H9 (cell line): ENCODE results near the gene KRTAP1-3. TPM values are rescaled to one million over a fixed set of nuclear protein-coding genes. Genes with fewer than 3 reads are reported as not detected.

Experiments
- DNase-seq: peaks from one replicate; pipeline ENCODE4 v3.0.0-alpha.2; 2017
- H2AFZ ChIP-seq: one replicate; pipeline ENCODE4 v1.6.1; 2013; ENCODE audit warnings: mild to moderate bottlenecking, low read length, control low read depth, moderate library complexity
- H2AK5ac ChIP-seq: 2 replicates; pipeline ENCODE4 v1.6.1; 2013; ENCODE audit warnings: low read length, control low read depth, mixed read lengths; ENCODE audit not compliant: insufficient read length
- H2BK120ac ChIP-seq: one replicate; pipeline ENCODE4 v1.6.1; 2013; ENCODE audit warnings: low read depth, mild to moderate bottlenecking, low read length, control low read depth, inconsistent platforms; ENCODE audit not compliant: poor library complexity, severe bottlenecking
- H2BK12ac ChIP-seq: 2 replicates; pipeline ENCODE4 v1.6.1; 2013; ENCODE audit warnings: low read length, control low read depth, mixed read lengths, low read depth; ENCODE audit not compliant: insufficient read length
- H2BK15ac ChIP-seq: 2 replicates; pipeline ENCODE4 v1.6.1; 2013; ENCODE audit warnings: low read depth, low read length, control low read depth
- H2BK20ac ChIP-seq: one replicate; pipeline ENCODE4 v1.6.1; 2013; ENCODE audit warnings: low read depth, mild to moderate bottlenecking, low read length, control low read depth, inconsistent platforms; ENCODE audit not compliant: poor library complexity, severe bottlenecking
- H2BK5ac ChIP-seq: 2 replicates; pipeline ENCODE4 v1.6.1; 2013; ENCODE audit warnings: low read length, control low read depth, mixed read lengths; ENCODE audit not compliant: insufficient read length
- H3K14ac ChIP-seq: 2 replicates; pipeline ENCODE4 v1.6.1; 2013; ENCODE audit warnings: low read length, control low read depth; ENCODE audit not compliant: insufficient read depth
- H3K18ac ChIP-seq: 2 replicates; pipeline ENCODE4 v1.6.1; 2013; ENCODE audit warnings: low read depth, mild to moderate bottlenecking, mixed read lengths, low read length, control low read depth; ENCODE audit not compliant: insufficient read length
- H3K23ac ChIP-seq: 2 replicates; pipeline ENCODE4 v1.6.1; 2013; ENCODE audit warnings: low read length, control low read depth, mixed read lengths, low read depth; ENCODE audit not compliant: insufficient read length
- H3K23me2 ChIP-seq: 2 replicates; pipeline ENCODE4 v1.6.1; 2013; ENCODE audit warnings: low read depth, mild to moderate bottlenecking, mixed read lengths, low read length, control low read depth; ENCODE audit not compliant: insufficient read length, poor library complexity, severe bottlenecking
- H3K27ac ChIP-seq: 2 replicates; pipeline ENCODE4 v1.5.1; 2013; ENCODE audit warnings: low read length, control low read depth, mixed read lengths, low read depth; ENCODE audit not compliant: insufficient read length
- H3K27me3 ChIP-seq: 2 replicates; pipeline ENCODE4 v1.6.1; 2013; ENCODE audit warnings: low read length, control low read depth, inconsistent platforms; ENCODE audit not compliant: insufficient read depth
- H3K4ac ChIP-seq: 2 replicates; pipeline ENCODE4 v1.6.1; 2013; ENCODE audit warnings: low read depth, mild to moderate bottlenecking, control low read depth, inconsistent platforms, low read length, moderate library complexity
- H3K4me1 ChIP-seq: 2 replicates; pipeline ENCODE4 v1.6.1; 2013; ENCODE audit warnings: low read length, control low read depth, inconsistent platforms; ENCODE audit not compliant: insufficient read depth
- H3K4me2 ChIP-seq: 2 replicates; pipeline ENCODE4 v1.6.1; 2013; ENCODE audit warnings: low read length, control low read depth, mixed read lengths; ENCODE audit not compliant: insufficient read length, insufficient read depth
- H3K56ac ChIP-seq: 2 replicates; pipeline ENCODE4 v1.6.1; 2013; ENCODE audit warnings: low read depth, mild to moderate bottlenecking, mixed read lengths, low read length, control low read depth; ENCODE audit not compliant: insufficient read length
- H3K79me1 ChIP-seq: 2 replicates; pipeline ENCODE4 v1.6.1; 2013; ENCODE audit warnings: low read depth, mild to moderate bottlenecking, moderate library complexity, low read length, control low read depth, inconsistent platforms; ENCODE audit not compliant: insufficient read depth, poor library complexity, severe bottlenecking
- H3K79me2 ChIP-seq: 2 replicates; pipeline ENCODE4 v1.6.1; 2013; ENCODE audit warnings: low read length, control low read depth, inconsistent platforms; ENCODE audit not compliant: insufficient read depth
- H3K9ac ChIP-seq: 2 replicates; pipeline ENCODE4 v1.6.1; 2013; ENCODE audit warnings: low read length, control low read depth, mixed read lengths; ENCODE audit not compliant: insufficient read length; ENCODE audit errors: extremely low read depth
- H3K9me3 ChIP-seq: one replicate; pipeline ENCODE4 v1.6.1; 2013; ENCODE audit warnings: low read depth, low read length, inconsistent platforms; ENCODE audit not compliant: control insufficient read depth
- H3T11ph ChIP-seq: one replicate; pipeline ENCODE4 v1.6.1; 2013; ENCODE audit warnings: mild to moderate bottlenecking, low read length, control low read depth, inconsistent platforms
- H4K20me1 ChIP-seq: one replicate; pipeline ENCODE4 v1.6.1; 2013; ENCODE audit not compliant: control insufficient read depth, insufficient read length, insufficient read depth
- H4K5ac ChIP-seq: 2 replicates; pipeline ENCODE4 v1.6.1; 2013; ENCODE audit warnings: low read depth, mild to moderate bottlenecking, mixed read lengths, low read length, control low read depth; ENCODE audit not compliant: insufficient read length
- H4K8ac ChIP-seq: replicated peaks from 2 replicates; pipeline ENCODE4 v1.6.1; 2013; ENCODE audit warnings: low read length, control low read depth, mixed read lengths, low read depth; ENCODE audit not compliant: insufficient read length
- H4K91ac ChIP-seq: 2 replicates; pipeline ENCODE4 v1.6.1; 2013; ENCODE audit warnings: low read depth, mild to moderate bottlenecking, moderate library complexity, mixed read lengths, low read length, control low read depth; ENCODE audit not compliant: insufficient read length
- H3K27ac Mint-ChIP-seq, 3 experiments: 2 replicates in 2 of 3; 3 replicates in 1 of 3; pipeline ENCODE4 v1.8.0; 2020 to 2021; ENCODE audit warnings: mixed read lengths in 3 of 3, mild to moderate bottlenecking in 1 of 3, moderate library complexity in 1 of 3
- H3K27me3 Mint-ChIP-seq: 2 replicates; pipeline ENCODE4 v1.8.0; 2021; ENCODE audit warnings: low read depth, mild to moderate bottlenecking, moderate library complexity, mixed read lengths
- H3K36me3 Mint-ChIP-seq, 3 experiments: 2 replicates in 2 of 3; 3 replicates in 1 of 3; pipeline ENCODE4 v1.8.0; 2020 to 2021; ENCODE audit warnings: low read depth in 3 of 3, mixed read lengths in 3 of 3; ENCODE audit not compliant: insufficient read depth in 1 of 3
- H3K4me1 Mint-ChIP-seq, 2 experiments: 2 replicates each; pipeline ENCODE4 v1.8.0; 2020; ENCODE audit warnings: mixed read lengths in 2 of 2
- H3K4me3 Mint-ChIP-seq, 2 experiments: 2 replicates in 1 of 2; 3 replicates in 1 of 2; pipeline ENCODE4 v1.8.0; 2020 to 2021; ENCODE audit warnings: mild to moderate bottlenecking in 2 of 2, mixed read lengths in 2 of 2, moderate library complexity in 1 of 2
- H3K9me3 Mint-ChIP-seq, 2 experiments: 2 replicates in 1 of 2; 3 replicates in 1 of 2; pipeline ENCODE4 v1.8.0; 2020; ENCODE audit warnings: mild to moderate bottlenecking in 2 of 2, mixed read lengths in 2 of 2, moderate library complexity in 1 of 2
- total RNA-seq: library from RNA; stranded (reverse); gene quantifications from 2 replicates; pipeline ENCODE4 v1.2.1, GENCODE V29; 2021
- TF ChIP-seq, protein P1 (sequence below): fragments of 200-600 bp; sonication (generic); conservative IDR thresholded peaks from 3 replicates; pipeline ENCODE4 v1.8.0; 2021; ENCODE audit warnings: antibody characterized with exemption, mild to moderate bottlenecking

The KRTAP1-3 gene
- total RNA-seq, 1 experiment from 2014 or later, result not detected

DNA sequence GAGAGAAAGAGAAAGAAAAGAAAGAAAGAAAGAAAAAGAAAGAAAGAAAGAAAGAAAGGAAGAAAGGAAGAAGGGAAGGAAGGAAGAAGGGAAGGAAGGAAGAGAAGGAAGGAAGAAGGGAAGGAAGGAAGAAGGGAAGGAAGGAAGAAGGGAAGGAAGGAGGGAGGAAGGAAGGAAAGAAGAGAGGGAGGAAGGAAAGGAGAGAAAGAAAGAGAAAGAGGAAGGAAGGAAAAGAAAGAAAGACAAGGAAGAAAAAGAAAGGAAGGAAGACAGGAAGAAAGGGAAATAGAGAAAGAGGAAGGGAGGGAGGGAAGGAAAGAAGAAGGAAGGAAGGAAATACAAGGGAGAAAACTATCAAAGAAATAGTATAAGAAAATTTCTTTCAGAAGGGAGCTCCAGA, 42.1 kb upstream of the KRTAP1-3 start:
- Mint-ChIP-seq H3K4me3 (no peak overlapping the region), H3K4me1 (no peaks in the 10 kb centered on the region), H3K9me3 (no peaks in the 10 kb centered on the region; a peak in 1 of 5 replicates), H3K27me3 (no peaks in the 10 kb centered on the region; the same call in none of the 2 replicates), H3K36me3 (no peaks in the 10 kb centered on the region), H3K27ac (no peak overlapping the region)
- Histone ChIP-seq H3K27ac (no peak overlapping the region), H3K23ac (no peak overlapping the region), H4K91ac (no peak overlapping the region), H3K23me2 (no peaks in the 10 kb centered on the region), H2AK5ac (no peak overlapping the region), H3K79me2 (no peaks in the 10 kb centered on the region), H3K4ac (no peak overlapping the region), H2AFZ (no peak overlapping the region), H3K4me2 (no peak overlapping the region), H2BK15ac (no peak overlapping the region), H3K4me1 (no peaks in the 10 kb centered on the region), H3K79me1 (no peaks in the 10 kb centered on the region), H2BK120ac (no peak overlapping the region), H3K18ac (no peak overlapping the region), H3K9ac (no peak overlapping the region), H2BK12ac (no peak overlapping the region), H3K9me3 (no peaks in the 10 kb centered on the region), H4K20me1 (no peaks in the 10 kb centered on the region), H4K8ac (no peak overlapping the region), H3K27me3 (no peaks in the 10 kb centered on the region), H4K5ac (no peak overlapping the region), H2BK20ac (no peak overlapping the region), H3K56ac (no peak overlapping the region), H3K14ac (no peak overlapping the region), H2BK5ac (no peak overlapping the region), H3T11ph (no peak overlapping the region)
- DNase-seq, result no peak
- TF ChIP-seq, protein P1, sequence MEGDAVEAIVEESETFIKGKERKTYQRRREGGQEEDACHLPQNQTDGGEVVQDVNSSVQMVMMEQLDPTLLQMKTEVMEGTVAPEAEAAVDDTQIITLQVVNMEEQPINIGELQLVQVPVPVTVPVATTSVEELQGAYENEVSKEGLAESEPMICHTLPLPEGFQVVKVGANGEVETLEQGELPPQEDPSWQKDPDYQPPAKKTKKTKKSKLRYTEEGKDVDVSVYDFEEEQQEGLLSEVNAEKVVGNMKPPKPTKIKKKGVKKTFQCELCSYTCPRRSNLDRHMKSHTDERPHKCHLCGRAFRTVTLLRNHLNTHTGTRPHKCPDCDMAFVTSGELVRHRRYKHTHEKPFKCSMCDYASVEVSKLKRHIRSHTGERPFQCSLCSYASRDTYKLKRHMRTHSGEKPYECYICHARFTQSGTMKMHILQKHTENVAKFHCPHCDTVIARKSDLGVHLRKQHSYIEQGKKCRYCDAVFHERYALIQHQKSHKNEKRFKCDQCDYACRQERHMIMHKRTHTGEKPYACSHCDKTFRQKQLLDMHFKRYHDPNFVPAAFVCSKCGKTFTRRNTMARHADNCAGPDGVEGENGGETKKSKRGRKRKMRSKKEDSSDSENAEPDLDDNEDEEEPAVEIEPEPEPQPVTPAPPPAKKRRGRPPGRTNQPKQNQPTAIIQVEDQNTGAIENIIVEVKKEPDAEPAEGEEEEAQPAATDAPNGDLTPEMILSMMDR, result no peak
